ENCODE measurements around the gene SUSD3.

Gene SUSD3

DNA sequence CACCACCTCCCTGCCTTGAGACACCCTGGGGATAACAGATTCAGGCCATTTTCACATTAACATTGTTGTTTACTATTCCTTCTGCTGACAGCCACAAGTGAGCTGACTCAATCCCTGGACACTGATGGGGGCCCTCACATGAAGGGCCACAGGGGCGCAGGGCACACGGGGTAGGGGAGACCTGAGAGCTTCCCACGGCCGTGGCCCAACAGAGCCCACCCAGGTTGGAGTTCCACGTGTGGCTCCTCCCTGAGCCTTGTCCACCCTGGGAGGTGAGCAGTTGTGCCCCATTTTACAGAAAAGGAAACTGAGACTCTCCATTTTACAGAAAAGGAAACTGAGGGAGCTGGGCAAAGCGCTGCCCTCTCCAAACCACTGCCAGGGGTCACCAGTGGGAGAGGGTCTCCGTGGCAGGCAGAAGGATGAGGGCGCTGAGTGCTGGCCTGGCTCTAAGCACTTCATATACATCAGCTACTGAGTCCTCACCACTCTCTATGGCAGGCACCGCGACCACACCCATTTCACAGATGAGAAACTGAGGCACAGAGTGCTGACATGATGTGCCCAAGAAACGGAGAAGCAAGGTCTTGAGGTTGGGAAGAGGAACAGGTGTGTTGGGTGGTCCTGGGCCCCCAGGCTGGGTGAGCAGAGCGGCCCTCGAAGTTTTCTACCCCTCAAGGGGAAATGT lies 73.2 kb downstream of the SUSD3 start:
- H3K27ac ChIP-seq (replicated peaks) = peak overlapping the region; percentile 54
- TF ChIP-seq POLR2AphosphoS5 (IDR thresholded peaks at IDR 0.05; ENCODE audit: low read depth) (no peak), GABPA (IDR thresholded peaks at IDR 0.05; ENCODE audit: low read depth) (no peak), SPI1 (IDR thresholded peaks at IDR 0.05; ENCODE audit: borderline replicate concordance, low read depth) (no peak)
- TF ChIP-seq, protein P1, sequence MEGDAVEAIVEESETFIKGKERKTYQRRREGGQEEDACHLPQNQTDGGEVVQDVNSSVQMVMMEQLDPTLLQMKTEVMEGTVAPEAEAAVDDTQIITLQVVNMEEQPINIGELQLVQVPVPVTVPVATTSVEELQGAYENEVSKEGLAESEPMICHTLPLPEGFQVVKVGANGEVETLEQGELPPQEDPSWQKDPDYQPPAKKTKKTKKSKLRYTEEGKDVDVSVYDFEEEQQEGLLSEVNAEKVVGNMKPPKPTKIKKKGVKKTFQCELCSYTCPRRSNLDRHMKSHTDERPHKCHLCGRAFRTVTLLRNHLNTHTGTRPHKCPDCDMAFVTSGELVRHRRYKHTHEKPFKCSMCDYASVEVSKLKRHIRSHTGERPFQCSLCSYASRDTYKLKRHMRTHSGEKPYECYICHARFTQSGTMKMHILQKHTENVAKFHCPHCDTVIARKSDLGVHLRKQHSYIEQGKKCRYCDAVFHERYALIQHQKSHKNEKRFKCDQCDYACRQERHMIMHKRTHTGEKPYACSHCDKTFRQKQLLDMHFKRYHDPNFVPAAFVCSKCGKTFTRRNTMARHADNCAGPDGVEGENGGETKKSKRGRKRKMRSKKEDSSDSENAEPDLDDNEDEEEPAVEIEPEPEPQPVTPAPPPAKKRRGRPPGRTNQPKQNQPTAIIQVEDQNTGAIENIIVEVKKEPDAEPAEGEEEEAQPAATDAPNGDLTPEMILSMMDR (IDR thresholded peaks at IDR 0.05; ENCODE audit: insufficient read depth, low read length) = no peak
- TF ChIP-seq, protein P2, sequence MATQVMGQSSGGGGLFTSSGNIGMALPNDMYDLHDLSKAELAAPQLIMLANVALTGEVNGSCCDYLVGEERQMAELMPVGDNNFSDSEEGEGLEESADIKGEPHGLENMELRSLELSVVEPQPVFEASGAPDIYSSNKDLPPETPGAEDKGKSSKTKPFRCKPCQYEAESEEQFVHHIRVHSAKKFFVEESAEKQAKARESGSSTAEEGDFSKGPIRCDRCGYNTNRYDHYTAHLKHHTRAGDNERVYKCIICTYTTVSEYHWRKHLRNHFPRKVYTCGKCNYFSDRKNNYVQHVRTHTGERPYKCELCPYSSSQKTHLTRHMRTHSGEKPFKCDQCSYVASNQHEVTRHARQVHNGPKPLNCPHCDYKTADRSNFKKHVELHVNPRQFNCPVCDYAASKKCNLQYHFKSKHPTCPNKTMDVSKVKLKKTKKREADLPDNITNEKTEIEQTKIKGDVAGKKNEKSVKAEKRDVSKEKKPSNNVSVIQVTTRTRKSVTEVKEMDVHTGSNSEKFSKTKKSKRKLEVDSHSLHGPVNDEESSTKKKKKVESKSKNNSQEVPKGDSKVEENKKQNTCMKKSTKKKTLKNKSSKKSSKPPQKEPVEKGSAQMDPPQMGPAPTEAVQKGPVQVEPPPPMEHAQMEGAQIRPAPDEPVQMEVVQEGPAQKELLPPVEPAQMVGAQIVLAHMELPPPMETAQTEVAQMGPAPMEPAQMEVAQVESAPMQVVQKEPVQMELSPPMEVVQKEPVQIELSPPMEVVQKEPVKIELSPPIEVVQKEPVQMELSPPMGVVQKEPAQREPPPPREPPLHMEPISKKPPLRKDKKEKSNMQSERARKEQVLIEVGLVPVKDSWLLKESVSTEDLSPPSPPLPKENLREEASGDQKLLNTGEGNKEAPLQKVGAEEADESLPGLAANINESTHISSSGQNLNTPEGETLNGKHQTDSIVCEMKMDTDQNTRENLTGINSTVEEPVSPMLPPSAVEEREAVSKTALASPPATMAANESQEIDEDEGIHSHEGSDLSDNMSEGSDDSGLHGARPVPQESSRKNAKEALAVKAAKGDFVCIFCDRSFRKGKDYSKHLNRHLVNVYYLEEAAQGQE (IDR thresholded peaks at IDR 0.05; ENCODE audit: insufficient replicate concordance, low read depth) = no peak

DNA sequence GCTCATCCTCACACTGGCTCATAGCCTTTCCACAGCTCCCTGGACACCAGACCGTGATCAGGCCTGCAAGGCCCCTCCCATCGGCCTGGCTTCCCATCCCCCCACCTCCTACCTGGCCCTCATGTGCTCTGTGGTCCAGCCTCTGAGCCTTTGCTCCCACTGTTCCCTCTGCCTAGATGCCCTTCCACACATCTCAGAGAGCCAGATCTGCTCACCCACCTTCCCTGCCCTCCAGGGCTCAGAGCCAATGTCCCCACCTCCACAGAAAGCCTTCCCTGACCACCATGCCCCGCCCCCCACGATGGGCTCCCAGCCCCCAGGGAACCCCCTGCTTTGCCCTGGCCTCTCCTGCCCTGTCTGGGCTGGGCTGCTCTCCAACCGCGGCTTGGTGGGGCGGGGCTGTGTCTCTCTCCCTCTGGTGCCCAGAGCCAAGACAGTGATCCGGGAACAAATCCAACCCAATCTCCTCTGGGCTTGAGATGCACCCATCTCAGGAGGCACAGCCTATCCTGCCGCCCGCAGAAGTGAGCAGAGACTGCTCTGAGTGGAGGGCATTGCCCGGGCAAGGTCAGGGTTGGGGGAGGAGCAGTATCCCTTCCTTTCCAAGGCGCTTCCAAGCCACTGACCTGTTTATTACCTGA lies 73.9 kb downstream of the SUSD3 start:
- DNase-seq (ENCODE audit: low read depth in 1 of 2, low spot score in 1 of 2) = no peak

More for the DNA sequence above, 73.2 kb downstream of the SUSD3 start:
- Histone ChIP-seq H3K27me3 (ENCODE audit: insufficient read depth, poor library complexity, severe bottlenecking) (no peaks in the 10 kb centered on the region), H3K4me3 (replicated peaks; ENCODE audit: insufficient read depth, low read length) (peak overlapping the region; percentile 78; the same call in 1 of the 2 replicates)
- no peak for DNase-seq (ENCODE audit: low read depth in 1 of 2, low spot score in 1 of 2)

DNA sequence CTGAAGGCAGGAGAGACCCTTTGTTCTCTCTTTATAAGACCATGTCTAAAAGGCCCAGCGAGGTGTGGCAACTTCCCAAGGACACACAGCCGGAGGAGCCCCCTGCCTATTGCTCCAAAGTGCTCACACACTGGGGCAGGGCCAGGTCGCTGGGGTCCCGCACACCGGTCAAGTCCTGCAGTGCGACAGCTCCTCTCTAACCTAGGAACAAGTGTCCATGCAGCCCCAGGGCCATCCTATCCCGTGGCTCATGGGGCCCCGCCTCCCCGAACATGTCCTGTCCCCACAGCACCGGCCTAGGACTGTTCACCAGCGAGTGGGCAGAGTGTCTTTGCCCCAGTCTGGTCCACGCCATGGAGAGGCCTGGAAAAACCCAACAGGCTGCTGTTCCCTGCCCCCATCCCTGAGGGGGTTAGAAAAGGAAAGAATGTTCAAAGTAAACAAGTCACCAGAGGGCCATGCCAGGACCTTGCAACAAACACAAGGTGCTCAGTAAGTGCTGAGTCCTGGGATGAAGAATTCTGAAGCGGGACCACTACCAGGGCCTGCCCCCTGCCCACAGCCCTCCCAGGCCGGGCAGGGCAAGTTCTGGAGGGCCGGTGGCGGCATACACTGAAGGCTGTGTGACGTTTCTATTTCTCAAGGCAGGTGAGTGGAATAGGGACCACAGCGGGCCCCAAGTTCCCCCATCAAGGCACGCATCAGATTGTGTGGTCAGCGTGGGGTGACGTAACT lies 74.6 kb downstream of the SUSD3 start:
- DNase-seq (ENCODE audit: low read depth in 1 of 2, low spot score in 1 of 2) = peak; percentile 90 to 92
- H3K4me3 ChIP-seq (replicated peaks; ENCODE audit: insufficient read depth, low read length) = peak overlapping the region; percentile 78
- TF ChIP-seq POLR2AphosphoS5 (IDR thresholded peaks at IDR 0.05; ENCODE audit: low read depth) = peak; percentile 34; the same call in 1 of the 2 replicates
- TF ChIP-seq, protein P2 (IDR thresholded peaks at IDR 0.05; ENCODE audit: insufficient replicate concordance, low read depth) = no peak
- H3K27ac ChIP-seq (replicated peaks) = peak overlapping the region; percentile 94
- H3K27me3 ChIP-seq (ENCODE audit: insufficient read depth, poor library complexity, severe bottlenecking) = no peaks in the 10 kb centered on the region

More for the DNA sequence above, 73.9 kb downstream of the SUSD3 start:
- TF ChIP-seq POLR2AphosphoS5 (IDR thresholded peaks at IDR 0.05; ENCODE audit: low read depth) (no peak), SPI1 (IDR thresholded peaks at IDR 0.05; ENCODE audit: borderline replicate concordance, low read depth) (no peak), GABPA (IDR thresholded peaks at IDR 0.05; ENCODE audit: low read depth) (no peak)
- TF ChIP-seq, protein P2 (IDR thresholded peaks at IDR 0.05; ENCODE audit: insufficient replicate concordance, low read depth) = no peak
- TF ChIP-seq, protein P1 (IDR thresholded peaks at IDR 0.05; ENCODE audit: insufficient read depth, low read length) = no peak
- Histone ChIP-seq H3K4me3 (replicated peaks; ENCODE audit: insufficient read depth, low read length) (peak overlapping the region; percentile 78), H3K27me3 (ENCODE audit: insufficient read depth, poor library complexity, severe bottlenecking) (no peaks in the 10 kb centered on the region), H3K27ac (replicated peaks) (peak overlapping the region; percentile 94)

All from HL-60 (cell line).